ENCODE measurements around the gene ASIC1. TPM values are rescaled to one million over a fixed set of nuclear protein-coding genes. Genes with fewer than 3 reads are reported as not detected.

ASIC1 gene
- total RNA-seq, 1 donor: 1.3 TPM

- TF ChIP-seq CTCF (IDR thresholded peaks at IDR 0.05; ENCODE audit: insufficient read depth, low read depth, low read length): no peak
- no peak overlapping the region for H3K4me3 ChIP-seq (ENCODE audit: low read depth, low read length)
- no peak for DNase-seq (ENCODE audit: low read depth)
Observed at GRCh38 chr12:50099302-50100008, 42.1 kb downstream of the ASIC1 start.

- no peak overlapping the region for H3K4me3 ChIP-seq (ENCODE audit: low read depth, low read length)
- no peak for DNase-seq (ENCODE audit: low read depth)
- no peak for TF ChIP-seq CTCF (IDR thresholded peaks at IDR 0.05; ENCODE audit: insufficient read depth, low read depth, low read length)
Observed at GRCh38 chr12:50100561-50100960, 43.2 kb downstream of the ASIC1 start.

- TF ChIP-seq CTCF (IDR thresholded peaks at IDR 0.05; ENCODE audit: insufficient read depth, low read depth, low read length): peak; percentile 58
- DNase-seq (ENCODE audit: low read depth): peak; percentile 46
- H3K4me3 ChIP-seq (ENCODE audit: low read depth, low read length): no peak overlapping the region
Observed at GRCh38 chr12:50101663-50102062, 44.3 kb downstream of the ASIC1 start.

- no peak for DNase-seq (ENCODE audit: low read depth)
- no peak for TF ChIP-seq CTCF (IDR thresholded peaks at IDR 0.05; ENCODE audit: insufficient read depth, low read depth, low read length)
- no peak overlapping the region for H3K4me3 ChIP-seq (ENCODE audit: low read depth, low read length)
Observed at GRCh38 chr12:50102131-50102531, 44.7 kb downstream of the ASIC1 start.

- DNase-seq (ENCODE audit: low read depth): no peak
- H3K4me3 ChIP-seq (ENCODE audit: low read depth, low read length): no peak overlapping the region
- no peak for TF ChIP-seq CTCF (IDR thresholded peaks at IDR 0.05; ENCODE audit: insufficient read depth, low read depth, low read length)
Observed at GRCh38 chr12:50102646-50103309, 45.4 kb downstream of the ASIC1 start.

- H3K4me3 ChIP-seq (ENCODE audit: low read depth, low read length): no peak overlapping the region
- no peak for TF ChIP-seq CTCF (IDR thresholded peaks at IDR 0.05; ENCODE audit: insufficient read depth, low read depth, low read length)
- no peak for DNase-seq (ENCODE audit: low read depth)
Observed at GRCh38 chr12:50103351-50103750, 46.0 kb downstream of the ASIC1 start.

All from fibroblast of villous mesenchyme (primary cell).